ENCODE results near the gene USP12.

Gene USP12

DNA sequence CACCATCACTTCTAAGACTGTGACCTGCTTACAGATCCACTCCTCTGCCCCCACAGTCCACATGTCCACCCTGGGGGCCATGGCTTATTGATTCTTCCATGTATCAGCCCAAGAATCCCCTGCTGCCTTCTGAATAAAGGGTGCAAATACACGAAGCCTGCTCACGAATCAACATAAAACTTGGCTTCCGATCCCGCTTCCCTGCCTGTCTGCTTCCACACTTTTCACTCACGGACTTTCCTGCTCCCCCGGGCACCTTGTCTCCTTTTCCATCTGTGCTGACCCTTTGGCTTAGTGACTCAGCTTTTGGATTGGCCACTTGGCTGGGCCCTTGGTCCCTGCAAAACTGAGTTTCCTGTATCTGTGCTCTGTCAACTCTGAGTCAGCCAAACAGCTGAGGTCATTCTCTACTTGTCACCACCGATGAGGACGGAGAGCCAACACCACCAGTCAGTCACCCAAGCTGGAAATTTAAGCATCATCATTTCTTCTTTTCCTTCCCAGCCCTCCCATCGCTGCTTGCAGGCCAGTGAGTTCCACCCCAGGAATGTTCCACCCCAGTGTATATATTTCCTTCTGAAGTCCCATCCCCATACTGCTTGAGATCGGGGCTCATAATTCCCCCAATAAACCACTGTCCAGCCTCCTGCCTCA lies 11.4 kb upstream of the USP12 start:
- DNase-seq, result no peak

DNA sequence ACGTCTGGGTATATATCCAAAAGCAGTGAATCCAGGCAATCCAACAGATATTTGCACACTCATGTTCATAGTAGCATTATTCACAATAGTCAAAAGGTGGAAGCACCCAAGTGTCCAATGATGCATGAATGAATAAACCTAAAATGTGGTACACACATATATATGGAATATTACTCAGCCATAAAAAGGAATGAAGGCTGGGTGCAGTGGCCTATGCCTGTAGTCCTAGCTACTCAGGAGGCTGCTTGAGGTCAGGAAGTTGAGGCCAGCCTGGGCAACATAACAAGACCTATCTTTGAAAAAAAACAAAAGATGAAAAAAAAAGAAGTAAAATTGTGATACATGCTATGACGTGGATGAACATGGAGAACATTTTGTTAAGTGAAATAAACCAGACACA lies 10.4 kb upstream of the USP12 start:
- DNase-seq, result no peak

DNA sequence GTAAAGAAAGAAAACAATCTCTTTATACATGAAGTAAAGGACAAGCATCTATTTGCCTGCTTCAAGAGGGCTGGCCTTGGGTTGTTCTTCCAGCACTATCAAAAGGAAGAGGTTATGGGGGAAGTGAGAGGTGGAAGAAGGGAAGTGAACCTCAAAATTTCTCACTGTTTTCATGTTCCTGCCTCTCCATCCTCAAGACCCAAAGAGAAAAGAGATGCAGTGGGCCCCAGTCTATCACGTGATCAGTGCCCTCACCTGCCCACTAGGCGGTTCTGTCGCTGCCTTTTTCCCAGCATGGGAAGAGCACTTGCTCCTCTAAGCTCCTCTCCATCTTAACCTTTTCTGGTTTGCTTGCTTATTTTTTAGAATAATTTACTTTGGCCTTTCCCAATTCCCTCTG lies 6.2 kb upstream of the USP12 start:
- DNase-seq, result no peak

DNA sequence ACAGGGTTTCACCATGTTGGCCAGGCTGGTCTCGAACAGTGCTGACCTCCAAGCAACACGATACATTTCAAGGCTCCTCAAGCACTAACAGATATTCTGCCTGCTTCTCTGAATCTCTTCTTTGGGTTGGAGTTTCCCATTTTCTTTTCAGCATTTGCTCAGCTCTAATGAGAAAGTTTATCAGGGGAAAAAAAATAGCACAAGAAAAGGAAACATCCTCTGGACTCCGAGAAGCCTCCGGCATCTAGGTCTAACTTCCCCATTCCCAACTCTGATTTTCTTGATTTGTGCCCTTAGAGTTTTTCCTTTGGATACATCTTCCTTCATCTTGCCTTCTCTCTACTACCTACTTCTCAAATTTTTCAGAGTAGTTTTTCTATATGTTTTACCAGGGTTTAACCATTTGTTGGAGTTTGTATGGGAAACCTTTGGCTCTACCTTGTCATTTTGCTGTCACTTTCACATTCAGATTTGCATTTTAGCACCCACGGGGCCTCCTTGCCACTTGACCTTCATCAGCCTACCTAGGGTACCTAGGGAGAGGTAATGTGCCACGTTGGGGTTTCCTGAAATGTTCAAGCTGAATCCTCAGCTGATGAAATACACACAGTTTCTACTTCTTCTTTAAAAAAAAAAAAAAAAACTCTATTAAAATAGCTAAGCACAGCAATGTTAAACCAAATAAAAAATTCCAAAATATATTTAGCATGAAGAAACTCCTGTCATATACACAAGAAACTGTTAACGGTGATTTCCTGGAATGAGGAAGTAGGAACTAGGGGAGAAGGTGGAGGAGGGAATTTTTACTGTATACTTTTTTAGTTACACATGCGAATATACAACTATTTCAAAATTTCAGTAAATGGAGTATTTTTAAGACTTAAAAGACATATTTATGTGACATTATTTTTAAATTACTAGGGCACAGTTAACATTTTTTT lies 5.1 kb upstream of the USP12 start:
- peak in 1 of 2 donors; percentile 16 for DNase-seq

DNA sequence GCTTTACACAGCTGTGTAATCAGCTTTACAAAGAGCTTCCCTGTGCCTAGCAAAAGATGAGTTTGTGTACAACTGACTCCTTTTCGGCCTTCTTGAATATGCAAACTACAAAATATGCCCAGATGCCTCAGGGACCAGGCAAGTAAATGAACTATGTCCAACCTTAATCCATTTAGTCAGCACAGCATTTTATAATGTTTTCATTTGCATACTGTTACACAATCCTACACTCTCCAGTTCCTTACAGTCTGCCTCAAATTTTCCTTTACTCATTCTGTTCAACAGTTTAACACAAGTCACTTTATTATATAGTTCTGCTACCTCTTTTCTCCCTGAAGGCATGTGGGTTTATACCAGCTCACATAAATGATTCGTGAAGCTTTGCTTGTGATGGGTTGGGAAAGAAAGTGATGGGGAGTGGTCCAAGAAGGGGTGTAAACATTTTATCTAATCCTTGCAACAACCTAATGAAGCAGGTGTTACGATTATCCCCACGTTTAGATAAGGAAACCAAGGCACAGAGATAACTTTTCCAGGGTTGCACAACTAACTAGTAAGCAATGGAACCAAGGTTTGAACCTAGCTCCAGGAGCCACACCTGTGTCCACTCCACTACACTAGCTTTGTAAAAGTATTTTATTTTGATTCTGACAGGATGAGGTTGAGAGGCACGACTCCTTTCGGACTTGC lies 3.3 kb upstream of the USP12 start:
- DNase-seq, result no peak

DNA sequence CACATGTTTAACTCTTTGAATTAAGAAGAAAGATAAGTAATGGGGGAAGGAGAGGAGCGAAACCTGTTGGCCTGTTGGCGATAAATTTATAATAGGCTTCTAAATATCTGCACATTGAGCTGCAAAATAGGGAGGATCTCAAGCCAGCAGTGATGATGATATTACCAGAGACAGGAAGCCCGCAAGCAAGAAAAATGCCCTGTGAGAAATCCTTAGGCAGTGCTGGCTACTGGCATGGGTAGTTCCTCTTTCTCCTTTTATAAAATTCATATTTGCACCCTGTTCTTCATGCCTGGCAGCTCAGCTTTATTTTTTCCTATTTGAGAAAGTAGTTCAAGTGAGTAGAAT lies 858 bp upstream of the USP12 start:
- DNase-seq, result peak in 1 of 2 donors; percentile 54

DNA sequence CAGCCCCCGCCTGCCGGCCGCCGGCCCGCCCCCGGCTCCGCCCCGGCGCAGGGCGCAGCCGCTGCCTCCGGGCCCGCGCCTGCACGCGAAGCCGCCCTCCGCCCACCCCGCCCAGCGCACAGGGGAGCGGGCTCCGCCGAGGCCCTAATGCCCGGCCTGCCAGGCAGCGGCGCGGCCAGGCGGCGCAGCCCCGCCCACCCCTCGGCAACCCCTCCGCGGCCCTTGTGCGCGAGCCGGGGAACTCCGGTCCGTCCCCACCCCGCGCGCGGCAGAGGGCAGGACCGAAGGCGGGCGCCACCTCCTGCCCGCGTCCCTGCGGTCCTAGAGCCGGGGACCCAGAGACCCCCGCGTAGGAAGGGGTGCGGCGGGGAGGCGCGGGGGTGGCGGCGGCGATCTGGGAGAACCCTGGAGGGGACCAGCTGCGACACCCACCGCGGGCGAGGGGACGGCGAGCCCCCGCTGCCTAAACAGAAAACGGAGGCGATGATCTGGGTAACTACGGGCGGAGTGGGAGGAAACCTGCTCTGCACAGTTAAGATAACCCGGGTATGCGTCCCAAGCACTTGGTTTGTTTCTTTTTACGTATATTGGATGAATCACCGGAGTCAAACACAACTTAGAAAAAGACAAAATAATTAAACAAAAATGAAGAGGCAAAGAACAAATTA lies 350 bp upstream of the USP12 start:
- DNase-seq, result peak in 1 of 2 donors; percentile 62

DNA sequence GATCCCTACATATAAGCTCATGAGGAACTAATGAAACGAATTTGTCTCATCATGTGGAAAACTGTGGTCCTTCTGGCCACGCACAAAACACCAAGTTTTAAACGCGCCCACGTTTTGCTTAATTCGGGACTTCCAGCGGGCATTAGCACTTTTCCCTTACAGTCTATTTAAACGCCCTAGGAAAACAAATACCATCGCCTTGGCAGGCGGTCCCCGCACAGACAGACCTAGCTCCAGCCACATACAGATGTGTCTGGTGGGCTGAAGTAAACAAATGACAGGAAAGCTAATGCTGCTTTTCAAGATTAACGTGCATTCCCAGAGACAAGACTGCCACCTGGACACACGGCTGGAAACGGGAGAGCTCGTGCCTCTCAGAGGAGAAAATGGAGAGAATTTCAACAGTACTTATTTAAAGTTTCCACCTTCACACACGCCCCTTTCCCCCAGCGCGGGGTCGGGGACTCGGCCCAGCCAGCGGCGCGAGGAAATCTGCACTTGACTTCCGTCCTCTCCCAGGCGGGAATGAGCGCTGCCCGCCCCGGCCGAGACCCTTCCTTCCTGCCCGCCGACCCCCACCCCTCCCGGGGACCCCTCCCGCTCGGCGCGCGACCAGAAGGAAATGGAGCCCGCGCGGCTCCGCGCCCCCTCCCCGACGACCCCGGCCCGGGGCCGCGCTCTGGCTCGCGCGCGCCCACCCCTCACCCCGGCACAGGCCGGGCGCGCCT lies 931 bp downstream of the USP12 start:
- no peak for DNase-seq

DNA sequence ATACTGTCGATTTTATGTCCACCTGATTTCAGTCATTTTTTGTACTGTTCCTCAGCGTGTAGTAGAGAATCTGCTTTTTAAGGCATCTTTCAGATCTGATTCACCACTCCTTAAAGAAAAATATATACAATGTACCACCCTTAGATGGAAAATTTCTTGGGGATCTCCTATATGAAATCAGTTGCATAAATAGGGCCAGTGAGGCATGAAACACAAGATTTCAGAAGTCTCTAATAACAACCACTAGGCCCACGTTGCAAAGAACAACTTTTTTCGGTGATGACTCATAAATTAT lies 1.4 kb downstream of the USP12 start:
- peak in 1 of 2 donors; percentile 59 for DNase-seq

DNA sequence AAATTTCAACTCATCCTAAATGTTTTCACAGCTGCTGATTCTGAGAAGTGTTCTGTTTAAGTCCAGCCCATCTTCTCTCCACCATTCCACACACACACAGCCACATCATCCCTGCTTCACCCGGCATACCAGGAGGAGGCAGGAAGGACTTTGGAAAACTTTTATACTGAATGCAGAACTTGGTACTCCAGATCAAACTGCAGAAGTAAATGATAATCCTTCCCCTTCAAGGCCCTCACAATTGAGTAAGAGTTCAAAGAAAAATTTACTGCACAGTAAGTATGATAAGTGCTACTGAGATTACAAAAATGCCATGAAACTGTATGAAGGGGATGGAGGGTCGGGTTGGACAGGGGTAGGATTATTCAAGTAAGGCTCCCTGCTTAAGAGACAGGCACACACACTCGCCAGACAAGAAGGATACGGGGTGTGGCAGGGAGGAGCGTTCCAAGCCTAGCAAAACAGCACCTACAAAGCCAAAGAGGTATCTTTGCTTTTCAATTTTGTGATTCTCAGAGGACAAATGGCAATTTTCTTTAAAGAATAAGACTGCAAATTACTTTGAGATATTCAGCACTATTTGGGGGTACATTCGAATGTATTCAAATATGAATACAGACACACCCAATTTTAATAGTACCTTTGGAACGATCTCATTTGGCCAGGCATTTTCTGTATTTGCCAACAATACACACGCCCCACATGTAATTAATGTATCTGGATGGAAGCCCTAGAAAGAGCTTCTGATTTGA lies 2.5 kb downstream of the USP12 start:
- DNase-seq, result no peak

DNA sequence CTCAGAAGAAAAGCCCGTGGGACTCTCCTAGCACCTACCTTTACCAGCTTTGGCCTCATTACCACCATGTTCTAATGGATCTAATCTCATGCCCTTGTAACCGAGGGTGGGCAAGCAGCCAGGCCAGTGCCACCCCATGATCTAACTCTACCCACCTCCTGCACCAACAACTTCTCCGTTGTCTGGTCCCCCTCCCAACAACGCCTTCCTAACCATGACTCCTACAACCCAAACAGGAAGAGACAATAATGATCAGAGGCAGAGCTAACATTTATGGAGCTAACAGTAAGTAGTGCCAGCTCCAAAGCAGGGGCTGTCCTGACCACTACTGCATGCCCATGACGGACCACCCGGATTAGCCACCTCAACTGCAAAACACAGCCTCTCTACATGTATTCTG lies 3.5 kb downstream of the USP12 start:
- peak in 1 of 2 donors; percentile 52 for DNase-seq

DNA sequence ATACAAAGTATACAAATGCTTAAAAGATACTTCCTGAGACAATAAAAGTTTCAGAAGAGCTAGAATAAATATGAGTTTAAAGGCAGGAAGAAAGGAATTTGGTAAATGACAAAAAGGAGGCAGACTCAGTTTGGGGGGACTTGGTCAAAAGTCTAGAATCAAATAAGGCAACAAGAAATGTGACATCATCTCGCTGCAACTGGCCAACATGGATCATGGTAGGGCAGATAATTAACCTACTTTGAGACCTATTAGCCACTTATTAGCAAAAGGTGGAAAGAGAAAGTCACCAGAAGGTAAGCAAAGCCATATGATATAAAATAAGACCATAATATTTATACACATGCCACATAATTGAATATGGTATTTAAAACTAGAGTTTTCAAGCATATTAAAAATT lies 5.3 kb downstream of the USP12 start:
- DNase-seq, result no peak

DNA sequence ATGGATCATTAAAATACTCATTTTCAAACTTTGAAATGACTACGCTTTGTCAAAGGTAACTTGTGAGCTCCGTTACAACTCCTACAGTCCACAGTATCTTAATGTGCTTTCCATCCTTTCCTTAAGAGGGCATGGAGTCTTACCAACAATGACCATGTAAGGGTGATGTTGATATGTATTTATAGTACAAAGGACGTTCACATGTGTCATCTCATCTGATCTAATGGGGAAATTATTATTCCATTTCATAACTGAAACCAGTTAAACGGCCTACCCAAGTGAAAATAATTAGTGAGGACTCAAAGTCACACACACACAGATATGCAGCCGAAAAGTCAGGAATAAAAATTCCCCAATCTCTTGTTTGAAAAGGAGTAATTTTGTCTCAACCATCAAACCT lies 9.6 kb downstream of the USP12 start:
- DNase-seq, result no peak

DNA sequence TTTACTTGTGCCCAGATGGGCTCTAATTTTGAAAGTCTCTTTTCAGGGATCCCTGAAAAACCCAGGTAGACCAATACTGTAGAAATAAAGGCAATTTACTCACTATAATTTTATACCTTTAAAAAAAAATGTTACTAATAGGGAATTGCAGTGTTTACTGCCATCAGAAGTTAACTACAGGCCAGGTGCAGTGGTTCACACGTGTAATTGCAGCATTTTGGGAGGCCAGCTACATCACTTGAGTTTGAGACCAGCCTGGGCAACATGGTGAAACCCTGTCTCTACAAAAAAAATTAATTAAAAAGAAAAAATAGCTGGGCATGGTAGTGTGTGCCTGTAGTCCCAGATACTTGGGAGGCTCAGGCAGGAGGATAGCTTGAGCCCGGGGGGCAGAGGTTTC lies 10.2 kb downstream of the USP12 start:
- DNase-seq, result no peak

DNA sequence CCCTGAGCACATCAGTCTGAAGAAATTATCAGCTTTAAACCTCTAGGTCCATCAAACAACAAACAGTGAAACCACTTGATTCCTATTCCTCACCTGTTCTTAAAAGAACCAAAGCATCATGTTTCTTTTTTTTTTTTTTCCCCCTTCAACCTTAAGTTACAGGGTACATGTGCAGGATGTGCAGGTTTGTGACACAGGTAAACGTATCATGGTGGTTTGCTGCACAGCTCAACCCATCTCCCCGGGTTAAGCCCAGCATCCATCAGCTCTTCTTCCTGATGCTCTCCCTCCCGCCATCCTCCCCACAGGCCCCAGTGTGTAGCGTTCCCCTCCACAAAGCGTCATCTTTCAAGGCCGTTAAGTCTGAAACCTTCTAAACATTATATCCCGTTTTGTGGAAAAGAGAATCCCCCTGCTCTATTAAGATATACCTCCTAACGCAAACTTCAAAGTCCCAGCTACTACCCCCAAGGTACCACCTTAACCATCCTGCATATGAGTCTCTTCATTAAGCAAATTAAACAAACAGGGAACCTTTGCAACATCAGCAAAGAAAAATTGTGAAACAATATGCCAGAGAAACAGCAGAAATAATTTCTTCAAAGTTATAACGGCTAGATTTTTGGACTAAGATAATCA lies 10.8 kb downstream of the USP12 start:
- DNase-seq, result no peak

DNA sequence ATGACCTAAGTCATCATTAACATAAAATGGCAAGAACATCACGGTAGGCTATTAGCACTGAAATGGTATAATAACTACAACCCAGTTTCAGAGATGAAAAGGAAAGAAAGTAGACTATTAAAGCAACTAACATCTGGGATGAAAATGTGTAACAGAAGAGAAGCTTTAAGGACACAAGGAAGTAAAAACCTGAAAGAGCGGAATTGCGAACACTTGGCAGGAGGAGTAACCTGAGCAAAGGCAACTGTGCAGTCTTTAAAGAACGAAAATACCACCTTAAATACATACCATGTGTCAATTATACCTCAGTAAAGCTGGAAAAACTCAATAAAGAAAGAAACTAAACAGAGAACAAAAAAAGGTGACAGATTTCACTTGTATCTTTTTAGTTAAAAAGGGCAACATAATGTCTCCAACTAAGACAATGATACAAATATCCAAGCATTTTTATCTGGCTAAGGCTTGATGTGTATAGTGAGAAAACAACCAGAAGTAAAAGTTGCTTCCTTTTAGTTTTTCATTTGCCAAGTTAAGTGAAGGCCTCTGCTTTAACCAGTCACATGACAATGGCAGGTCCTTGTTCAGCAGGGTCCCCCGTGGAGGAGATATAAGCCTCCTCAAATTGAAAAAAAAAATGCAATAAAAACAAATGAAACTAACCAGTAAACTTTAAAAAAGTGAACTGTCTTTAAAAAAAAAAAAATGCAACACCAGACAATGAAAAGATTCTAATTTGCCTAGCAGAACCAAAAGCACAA lies 11.6 kb downstream of the USP12 start:
- DNase-seq, result no peak

DNA sequence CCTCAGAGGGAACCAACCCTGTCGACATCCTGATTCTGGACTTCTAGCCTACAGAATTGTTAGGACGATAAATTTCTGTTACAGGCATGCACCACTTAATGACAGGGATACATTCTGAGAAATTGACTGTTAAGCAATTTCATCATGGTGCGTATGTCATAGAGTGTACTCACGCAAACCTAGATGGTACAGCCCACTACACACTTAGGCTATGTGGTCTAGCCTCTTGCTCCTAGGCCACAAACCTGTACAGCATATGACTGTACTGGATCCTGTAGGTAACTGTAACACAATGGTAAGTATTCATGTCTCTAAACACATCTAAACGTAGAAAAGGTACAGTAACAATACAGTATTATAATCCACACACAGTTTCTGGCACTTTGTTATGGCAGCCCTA lies 13.3 kb downstream of the USP12 start:
- no peak for DNase-seq

DNA sequence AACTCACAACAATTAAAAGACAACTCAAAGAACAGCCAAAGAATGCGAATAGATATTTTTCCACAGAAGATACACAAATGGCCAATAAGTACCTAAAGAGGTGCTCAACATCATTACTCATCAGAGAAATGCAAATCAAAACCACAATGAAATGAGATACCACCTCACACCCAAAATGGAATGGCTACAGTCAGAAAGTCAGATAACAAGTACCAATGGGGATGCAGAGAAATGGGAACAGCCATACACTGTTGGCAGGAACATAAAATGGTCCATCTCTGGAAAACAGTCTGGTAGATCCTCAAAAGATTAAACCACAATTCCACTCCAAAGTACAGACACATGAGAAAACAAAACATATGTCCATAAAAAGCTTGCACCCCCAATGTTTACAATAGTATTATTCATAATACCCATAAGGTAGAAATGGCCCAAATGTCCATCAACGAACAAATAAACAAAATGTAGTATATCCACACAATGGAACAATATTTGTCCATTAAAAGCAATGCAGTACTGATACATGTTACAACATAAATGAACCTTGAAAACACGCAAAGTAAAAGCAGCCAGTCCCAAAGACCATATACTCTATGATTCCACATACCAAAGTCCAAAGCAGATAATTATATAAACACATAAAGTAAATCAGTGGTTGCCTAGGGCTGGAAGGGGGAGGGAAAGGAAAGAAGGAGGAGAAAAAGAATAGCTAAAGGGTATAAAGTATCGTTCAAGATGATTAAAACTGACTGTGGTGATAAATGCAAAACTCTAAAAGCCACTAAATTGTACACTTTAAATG lies 19.6 kb downstream of the USP12 start:
- no peak for DNase-seq

DNA sequence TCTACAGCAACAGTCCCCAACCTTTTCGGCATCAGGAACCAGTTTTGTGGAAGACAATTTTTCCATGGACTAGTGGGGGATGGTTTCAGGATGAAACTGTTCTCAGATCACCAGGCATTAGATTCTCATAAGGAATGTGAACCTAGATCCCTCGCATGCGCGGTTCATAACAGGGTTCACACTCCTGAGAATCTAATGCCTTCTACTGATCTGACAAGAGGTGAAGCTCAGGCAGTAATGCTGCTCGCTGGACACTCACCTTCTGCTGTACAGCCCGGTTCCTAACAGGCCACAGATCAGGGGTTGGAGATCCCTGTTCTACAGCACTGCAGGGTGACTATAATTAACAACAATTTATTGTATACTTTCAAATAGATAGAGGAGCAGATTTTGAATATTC lies 21.9 kb downstream of the USP12 start:
- DNase-seq, result no peak

DNA sequence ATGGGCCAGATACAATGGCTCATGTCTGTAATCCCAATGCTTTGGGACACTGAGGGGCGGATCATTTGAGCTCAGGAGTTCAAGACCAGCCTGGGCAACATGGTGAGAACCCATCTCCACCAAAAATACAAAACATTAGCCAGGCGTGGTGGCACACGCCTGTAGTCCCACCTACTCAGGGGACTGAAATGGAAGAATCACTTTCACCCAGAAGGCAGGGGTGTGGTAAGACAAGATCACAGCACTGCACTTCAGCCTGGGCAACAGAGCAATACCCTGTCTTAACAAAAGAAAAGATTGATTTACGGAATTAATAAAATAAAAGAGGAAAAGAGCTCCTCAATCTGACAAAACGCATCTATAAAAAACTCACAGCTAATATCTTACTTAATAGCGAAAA lies 22.7 kb downstream of the USP12 start:
- no peak for DNase-seq

Data from bone marrow (tissue), 2 donors.